Loucy (cell line): ENCODE data around the gene SH3RF2.

Experiments used
- H2AFZ ChIP-seq: fragments of 200-600 bp; sonication (generic); 2 replicates; pipeline ENCODE4 v1.6.0; 2016; ENCODE audit warnings: antibody characterized with exemption, mild to moderate bottlenecking, low read length, moderate library complexity
- H3F3A ChIP-seq: fragments of 200-600 bp; 2 replicates; pipeline ENCODE4 v1.6.0; 2016; ENCODE audit warnings: antibody characterized with exemption, low read depth, mild to moderate bottlenecking
- H3K27me3 ChIP-seq: fragments of 200-600 bp; sonication (generic); 2 replicates; pipeline ENCODE4 v1.6.1; 2014; ENCODE audit warnings: low read length, mild to moderate bottlenecking; ENCODE audit not compliant: insufficient read depth, poor library complexity, severe bottlenecking
- H3K36me3 ChIP-seq: fragments of 200-600 bp; sonication (generic); 2 replicates; pipeline ENCODE4 v1.6.1; 2016; ENCODE audit warnings: low read length; ENCODE audit not compliant: insufficient read depth
- H3K4me1 ChIP-seq: fragments of 200-600 bp; sonication (generic); 2 replicates; pipeline ENCODE4 v1.5.1; 2014; ENCODE audit warnings: low read length, mild to moderate bottlenecking; ENCODE audit not compliant: insufficient read depth, poor library complexity, severe bottlenecking
- H3K4me2 ChIP-seq: fragments of 200-600 bp; sonication (generic); 2 replicates; pipeline ENCODE4 v1.6.0; 2014; ENCODE audit warnings: antibody characterized with exemption, low read length, low read depth, mild to moderate bottlenecking; ENCODE audit not compliant: poor library complexity, severe bottlenecking
- H3K4me3 ChIP-seq: fragments of 200-600 bp; sonication (generic); 2 replicates; pipeline ENCODE4 v1.5.1; 2014; ENCODE audit warnings: low read length, mild to moderate bottlenecking, mixed read lengths; ENCODE audit not compliant: poor library complexity, severe bottlenecking
- H3K79me2 ChIP-seq: fragments of 200-600 bp; sonication (generic); 2 replicates; pipeline ENCODE4 v1.6.1; 2014; ENCODE audit warnings: low read length; ENCODE audit not compliant: insufficient read depth
- H3K9ac ChIP-seq: fragments of 200-600 bp; sonication (generic); 2 replicates; pipeline ENCODE4 v1.6.0; 2014; ENCODE audit warnings: mild to moderate bottlenecking, low read depth, low read length, moderate library complexity; ENCODE audit not compliant: poor library complexity, severe bottlenecking
- H3K9me2 ChIP-seq: fragments of 200-600 bp; sonication (generic); replicated peaks from 2 replicates; pipeline ENCODE4 v1.6.1; 2016; ENCODE audit warnings: low read depth, low read length, mixed read lengths
- H3K9me3 ChIP-seq: fragments of 200-600 bp; sonication (generic); 2 replicates; pipeline ENCODE4 v1.6.1; 2014; ENCODE audit warnings: mild to moderate bottlenecking, antibody characterized with exemption, low read length, low read depth; ENCODE audit not compliant: insufficient read depth
- H4K20me1 ChIP-seq: fragments of 200-600 bp; sonication (generic); 2 replicates; pipeline ENCODE4 v1.6.0; 2014; ENCODE audit warnings: antibody characterized with exemption, low read length, mild to moderate bottlenecking; ENCODE audit not compliant: insufficient read depth, poor library complexity, severe bottlenecking
- EZH2phosphoT487 ChIP-seq: fragments of 200-600 bp; IDR thresholded peaks from 2 replicates; pipeline ENCODE4 v1.6.1; 2018; ENCODE audit warnings: antibody characterized with exemption, mild to moderate bottlenecking, moderate library complexity, borderline replicate concordance
- TF ChIP-seq, protein P1 (sequence below): fragments of 200-600 bp; sonication (generic); conservative IDR thresholded peaks from 2 replicates; pipeline ENCODE4 v1.5.1; 2014; ENCODE audit warnings: mild to moderate bottlenecking, antibody characterized with exemption, low read length

SH3RF2 gene

DNA sequence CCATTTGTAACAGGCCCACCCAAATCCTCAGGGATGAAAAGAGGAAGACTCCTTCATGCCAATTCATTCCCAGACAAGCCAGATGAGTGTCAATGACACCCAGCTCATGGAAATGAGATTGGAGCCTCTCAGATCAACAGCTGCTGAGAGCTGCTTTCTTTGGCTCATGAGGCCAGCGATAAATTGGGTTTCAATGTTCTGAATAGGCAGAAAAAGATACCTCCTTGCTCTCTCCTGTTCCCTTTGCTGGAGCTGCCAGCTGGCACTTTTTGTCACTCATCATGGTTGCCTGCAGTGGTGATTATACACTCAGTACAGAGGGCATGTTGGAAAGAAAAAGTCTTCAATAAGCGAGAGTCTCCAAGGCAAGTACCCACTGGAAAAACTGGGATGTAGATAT is 47.1 kb downstream of the SH3RF2 start:
- H3K4me2 ChIP-seq: no peak overlapping the region
- H3K79me2 ChIP-seq: no peaks in the 10 kb centered on the region
- no peaks in the 10 kb centered on the region for H3K9me2 ChIP-seq
- no peaks in the 10 kb centered on the region for H3F3A ChIP-seq
- H3K36me3 ChIP-seq: no peaks in the 10 kb centered on the region
- TF ChIP-seq, protein P1, sequence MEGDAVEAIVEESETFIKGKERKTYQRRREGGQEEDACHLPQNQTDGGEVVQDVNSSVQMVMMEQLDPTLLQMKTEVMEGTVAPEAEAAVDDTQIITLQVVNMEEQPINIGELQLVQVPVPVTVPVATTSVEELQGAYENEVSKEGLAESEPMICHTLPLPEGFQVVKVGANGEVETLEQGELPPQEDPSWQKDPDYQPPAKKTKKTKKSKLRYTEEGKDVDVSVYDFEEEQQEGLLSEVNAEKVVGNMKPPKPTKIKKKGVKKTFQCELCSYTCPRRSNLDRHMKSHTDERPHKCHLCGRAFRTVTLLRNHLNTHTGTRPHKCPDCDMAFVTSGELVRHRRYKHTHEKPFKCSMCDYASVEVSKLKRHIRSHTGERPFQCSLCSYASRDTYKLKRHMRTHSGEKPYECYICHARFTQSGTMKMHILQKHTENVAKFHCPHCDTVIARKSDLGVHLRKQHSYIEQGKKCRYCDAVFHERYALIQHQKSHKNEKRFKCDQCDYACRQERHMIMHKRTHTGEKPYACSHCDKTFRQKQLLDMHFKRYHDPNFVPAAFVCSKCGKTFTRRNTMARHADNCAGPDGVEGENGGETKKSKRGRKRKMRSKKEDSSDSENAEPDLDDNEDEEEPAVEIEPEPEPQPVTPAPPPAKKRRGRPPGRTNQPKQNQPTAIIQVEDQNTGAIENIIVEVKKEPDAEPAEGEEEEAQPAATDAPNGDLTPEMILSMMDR: no peak
- no peak for TF ChIP-seq EZH2phosphoT487
- H2AFZ ChIP-seq: no peak overlapping the region
- no peaks in the 10 kb centered on the region for H4K20me1 ChIP-seq
- H3K4me3 ChIP-seq: no peak overlapping the region
- no peaks in the 10 kb centered on the region for H3K27me3 ChIP-seq
- no peak overlapping the region for H3K9ac ChIP-seq
- no peaks in the 10 kb centered on the region for H3K4me1 ChIP-seq
- no peaks in the 10 kb centered on the region for H3K9me3 ChIP-seq

DNA sequence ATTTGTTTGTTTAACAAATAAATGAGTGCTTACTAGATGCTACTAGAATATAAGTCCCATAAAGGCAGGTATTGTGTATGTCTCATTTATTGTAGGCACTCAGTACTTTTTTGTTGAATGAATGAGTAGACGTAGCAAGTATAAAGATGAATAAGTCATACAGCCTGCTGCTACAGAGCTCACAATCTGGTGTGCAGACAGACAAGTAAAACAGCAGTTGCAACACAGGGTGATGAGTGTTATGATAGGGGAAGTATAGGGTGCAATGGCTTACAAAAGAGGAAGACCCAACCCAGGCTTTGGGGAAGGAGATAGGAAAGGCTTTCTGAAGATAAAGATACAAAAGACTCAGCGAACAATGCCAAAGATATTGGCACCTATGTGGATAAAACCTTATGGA is 47.7 kb downstream of the SH3RF2 start:
- H3K4me1 ChIP-seq: no peaks in the 10 kb centered on the region
- no peaks in the 10 kb centered on the region for H3K9me3 ChIP-seq
- no peaks in the 10 kb centered on the region for H3K79me2 ChIP-seq
- no peak overlapping the region for H3K9ac ChIP-seq
- no peaks in the 10 kb centered on the region for H3K36me3 ChIP-seq
- H3K4me2 ChIP-seq: no peak overlapping the region
- no peak overlapping the region for H3K4me3 ChIP-seq
- no peak for TF ChIP-seq EZH2phosphoT487
- TF ChIP-seq, protein P1: no peak
- H3F3A ChIP-seq: no peaks in the 10 kb centered on the region
- H2AFZ ChIP-seq: no peak overlapping the region
- no peaks in the 10 kb centered on the region for H3K9me2 ChIP-seq
- no peaks in the 10 kb centered on the region for H3K27me3 ChIP-seq
- H4K20me1 ChIP-seq: no peaks in the 10 kb centered on the region

DNA sequence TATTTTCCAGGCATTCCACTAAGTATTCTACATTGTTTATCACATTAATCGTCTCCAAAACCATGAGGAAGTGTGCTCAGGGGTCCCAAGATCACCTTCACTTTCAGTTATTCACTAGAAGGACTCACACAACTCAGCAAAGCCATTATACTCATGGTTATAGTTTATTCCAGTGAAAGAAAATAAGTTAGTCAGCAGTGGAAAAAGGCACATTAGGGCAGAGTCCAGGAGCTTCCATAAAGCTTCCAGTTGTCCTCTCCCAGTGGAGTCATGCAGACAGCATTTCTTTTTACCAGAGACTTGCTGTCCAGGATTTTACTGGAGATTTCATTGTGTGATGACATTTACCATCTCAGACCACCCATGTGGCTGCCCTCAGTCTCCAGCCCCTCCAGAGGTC is 51.5 kb downstream of the SH3RF2 start:
- no peaks in the 10 kb centered on the region for H3K4me1 ChIP-seq
- H3K4me2 ChIP-seq: no peak overlapping the region
- no peak overlapping the region for H3K9ac ChIP-seq
- no peaks in the 10 kb centered on the region for H3K9me2 ChIP-seq
- no peaks in the 10 kb centered on the region for H3K27me3 ChIP-seq
- TF ChIP-seq EZH2phosphoT487: no peak
- TF ChIP-seq, protein P1: no peak
- no peak overlapping the region for H3K4me3 ChIP-seq
- H2AFZ ChIP-seq: no peak overlapping the region
- no peaks in the 10 kb centered on the region for H3F3A ChIP-seq
- H3K36me3 ChIP-seq: no peaks in the 10 kb centered on the region
- no peaks in the 10 kb centered on the region for H3K79me2 ChIP-seq
- H3K9me3 ChIP-seq: no peaks in the 10 kb centered on the region
- H4K20me1 ChIP-seq: no peaks in the 10 kb centered on the region
